Fibroblast of lung (primary cell): ENCODE results near the gene FHDC1.

Experiments used
- EZH2 ChIP-seq: IDR thresholded peaks from 2 replicates; pipeline ENCODE4 v1.5.1; 2012; ENCODE audit warnings: low read length, control low read depth, mild to moderate bottlenecking; ENCODE audit errors: missing control alignments
- TF ChIP-seq, protein P1 (sequence below), 2 donors: IDR thresholded peaks in 1 of 2; conservative IDR thresholded peaks in 1 of 2; 1 replicate in 1 of 2; 2 replicates in 1 of 2; pipeline ENCODE4 v1.5.1; 2011 to 2012; ENCODE audit warnings: low read length in 2 of 2, control low read depth in 1 of 2, inconsistent platforms in 1 of 2, low read depth in 1 of 2, mild to moderate bottlenecking in 1 of 2

DNA sequence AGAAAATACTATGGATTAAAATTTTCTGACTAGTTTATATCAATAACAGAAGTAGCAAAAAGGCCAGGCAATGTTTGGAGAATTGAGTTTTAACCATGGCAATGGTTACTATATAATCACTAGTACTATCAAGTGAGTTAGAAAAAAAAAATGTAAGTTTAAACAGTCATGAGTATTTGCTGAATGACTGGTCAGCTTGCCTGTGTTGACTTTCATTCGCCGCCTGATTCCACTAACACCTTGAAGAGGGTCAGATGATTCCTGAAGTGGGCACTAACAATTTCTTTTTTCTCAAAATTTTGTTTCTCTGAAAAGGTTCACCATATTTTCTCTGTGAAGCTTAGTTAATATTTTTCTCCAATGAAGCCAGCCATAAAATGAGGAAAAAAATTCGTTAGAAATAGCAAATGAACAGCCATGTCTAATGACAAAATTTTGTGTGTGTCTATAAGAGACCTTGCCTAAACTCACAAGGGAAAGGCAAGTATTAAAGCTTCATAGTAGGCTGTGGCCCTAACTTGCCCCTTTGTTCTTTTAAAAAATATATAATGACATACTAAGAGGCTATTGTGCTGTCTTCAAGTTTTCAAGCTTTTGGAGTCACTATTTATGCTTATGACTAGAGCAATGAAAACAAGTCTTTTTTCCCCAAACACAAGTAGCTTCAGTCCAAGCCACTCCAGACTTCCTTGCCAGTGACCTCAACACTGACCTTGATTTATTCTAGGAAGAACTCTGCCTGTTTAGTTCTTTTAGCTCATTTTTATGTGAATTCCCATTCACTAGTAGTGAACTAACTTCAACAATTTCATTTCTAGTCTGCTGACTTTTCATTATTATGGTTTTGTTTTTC is 18.4 kb upstream of the FHDC1 start:
- TF ChIP-seq, protein P1, sequence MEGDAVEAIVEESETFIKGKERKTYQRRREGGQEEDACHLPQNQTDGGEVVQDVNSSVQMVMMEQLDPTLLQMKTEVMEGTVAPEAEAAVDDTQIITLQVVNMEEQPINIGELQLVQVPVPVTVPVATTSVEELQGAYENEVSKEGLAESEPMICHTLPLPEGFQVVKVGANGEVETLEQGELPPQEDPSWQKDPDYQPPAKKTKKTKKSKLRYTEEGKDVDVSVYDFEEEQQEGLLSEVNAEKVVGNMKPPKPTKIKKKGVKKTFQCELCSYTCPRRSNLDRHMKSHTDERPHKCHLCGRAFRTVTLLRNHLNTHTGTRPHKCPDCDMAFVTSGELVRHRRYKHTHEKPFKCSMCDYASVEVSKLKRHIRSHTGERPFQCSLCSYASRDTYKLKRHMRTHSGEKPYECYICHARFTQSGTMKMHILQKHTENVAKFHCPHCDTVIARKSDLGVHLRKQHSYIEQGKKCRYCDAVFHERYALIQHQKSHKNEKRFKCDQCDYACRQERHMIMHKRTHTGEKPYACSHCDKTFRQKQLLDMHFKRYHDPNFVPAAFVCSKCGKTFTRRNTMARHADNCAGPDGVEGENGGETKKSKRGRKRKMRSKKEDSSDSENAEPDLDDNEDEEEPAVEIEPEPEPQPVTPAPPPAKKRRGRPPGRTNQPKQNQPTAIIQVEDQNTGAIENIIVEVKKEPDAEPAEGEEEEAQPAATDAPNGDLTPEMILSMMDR (conservative IDR thresholded peaks at IDR 0.05 in 1 of 2, IDR thresholded peaks at IDR 0.05 in 1 of 2; ENCODE audit: low read depth in 1 of 2, low read length in 2 of 2), result no peak
- TF ChIP-seq EZH2, result no peak
